DMS 273 treated with DMSO at 0.1 percent for 48 hours (cell line): Measurements from ENCODE around the gene CCDC120.

Experiments
- DNase-seq: peaks from one replicate; lab custom pipeline; 2025; lab: John Stamatoyannopoulos, UW

The CCDC120 gene

GRCh38 chrX:49102190-49102589, 43.4 kb downstream of the CCDC120 start:
- no peak for DNase-seq

- no peak for DNase-seq
Measured at GRCh38 chrX:49103637-49104036, 44.8 kb downstream of the CCDC120 start.

- DNase-seq: no peak
Measured at GRCh38 chrX:49106296-49106695, 47.5 kb downstream of the CCDC120 start.

- DNase-seq: no peak
Measured at GRCh38 chrX:49106930-49107329, 48.1 kb downstream of the CCDC120 start.

- DNase-seq: no peak
Measured at GRCh38 chrX:49108641-49109040, 49.8 kb downstream of the CCDC120 start.

GRCh38 chrX:49110417-49110816, 51.6 kb downstream of the CCDC120 start:
- DNase-seq: no peak

GRCh38 chrX:49111791-49112190, 53.0 kb downstream of the CCDC120 start:
- no peak for DNase-seq

GRCh38 chrX:49116076-49116475, 57.3 kb downstream of the CCDC120 start:
- DNase-seq: no peak

- no peak for DNase-seq
Measured at GRCh38 chrX:49116716-49117115, 57.9 kb downstream of the CCDC120 start.

GRCh38 chrX:49117581-49117980, 58.8 kb downstream of the CCDC120 start:
- DNase-seq: no peak
